ENCODE data around the gene NEK11.

Gene NEK11

GRCh38 chr3:131125684-131126083 lies 99.0 kb downstream of the NEK11 start:
- no peak for DNase-seq

DNA sequence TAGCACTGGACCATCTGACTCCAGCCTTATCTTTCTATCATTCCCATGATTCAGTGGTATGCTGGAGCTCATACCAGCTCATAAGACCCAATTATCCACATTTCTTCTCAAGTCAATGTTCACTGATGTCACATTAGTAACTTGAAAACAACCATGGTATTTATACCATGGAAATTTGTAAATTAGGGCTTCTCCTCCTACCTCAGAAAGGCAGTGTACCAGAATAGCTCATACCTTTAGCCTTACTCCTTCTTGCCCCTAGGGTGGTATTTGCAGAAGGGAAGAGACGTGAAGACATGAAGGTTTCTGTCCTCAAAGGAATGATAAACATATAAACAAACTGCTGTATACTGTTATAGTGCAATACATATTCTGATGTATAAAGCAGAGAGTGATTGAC lies 114.2 kb downstream of the NEK11 start:
- DNase-seq: no peak

DNA sequence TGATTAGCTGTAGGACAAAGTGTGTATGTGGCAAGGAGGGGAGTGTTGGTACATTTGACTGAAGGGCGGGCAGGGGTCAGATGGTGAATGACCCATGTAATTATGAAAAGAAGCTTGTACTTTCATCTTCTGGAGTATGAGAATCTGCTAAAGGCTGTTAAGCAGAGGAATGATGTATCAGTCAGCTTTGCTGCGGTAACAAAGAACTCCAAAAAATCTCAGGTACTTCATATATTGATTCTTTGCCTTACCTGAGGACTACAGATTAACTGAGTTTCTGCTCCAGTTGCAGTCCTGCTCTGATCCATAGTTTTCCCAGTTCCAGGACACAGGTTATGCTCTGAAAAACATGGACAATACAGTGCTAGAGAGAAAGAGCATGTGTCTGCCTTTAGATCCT lies 115.1 kb downstream of the NEK11 start:
- no peak for DNase-seq

GRCh38 chr3:131142580-131142979 lies 115.9 kb downstream of the NEK11 start:
- DNase-seq: peak in 1 of 56 donors; percentile 2

GRCh38 chr3:131143802-131144201 lies 117.1 kb downstream of the NEK11 start:
- DNase-seq: no peak

DNA sequence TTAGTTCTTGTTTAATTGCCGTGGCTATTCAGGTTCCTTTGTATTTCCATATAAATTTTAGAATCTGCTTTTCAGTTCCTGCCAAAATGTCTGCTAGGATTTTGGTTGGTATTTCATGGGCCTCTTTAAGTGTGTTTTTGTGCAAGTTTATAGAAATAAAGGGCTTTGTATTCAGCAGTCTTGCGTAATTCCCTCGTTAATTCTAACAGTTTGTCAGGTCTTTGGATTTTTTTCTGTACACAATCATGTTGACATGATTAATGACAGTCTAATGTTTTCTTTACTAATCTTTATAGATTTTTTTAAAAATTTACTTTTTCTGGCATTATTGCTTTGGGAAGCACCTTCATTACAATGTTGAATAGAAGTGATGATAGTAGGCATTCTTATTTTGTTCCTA lies 120.9 kb downstream of the NEK11 start:
- no peak for DNase-seq

DNA sequence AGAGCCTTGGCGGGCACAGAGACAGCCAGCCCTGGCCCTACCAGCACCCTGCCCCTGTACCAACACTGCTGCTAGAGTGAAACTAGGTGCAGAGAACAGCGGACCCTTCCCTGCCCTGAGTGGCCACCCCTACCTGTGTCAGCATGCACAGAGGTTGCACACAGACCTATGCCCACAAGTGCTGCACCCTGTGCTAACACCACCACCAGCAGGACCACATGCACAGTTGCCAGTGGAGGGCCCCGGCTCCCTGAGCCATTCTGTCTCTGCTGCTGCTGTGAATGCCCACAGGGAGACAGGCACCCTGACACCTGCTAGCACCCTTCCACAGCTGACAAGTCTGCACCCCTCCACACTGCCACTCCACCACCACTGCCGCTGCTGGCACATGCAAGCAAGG lies 131.8 kb downstream of the NEK11 start:
- DNase-seq: no peak

- no peak for DNase-seq
Observed at GRCh38 chr3:131162516-131162915, 135.8 kb downstream of the NEK11 start.

- DNase-seq: peak in 3 of 56 donors; percentile 1 to 6 (median 1)
Observed at GRCh38 chr3:131167867-131168266, 141.2 kb downstream of the NEK11 start.

- DNase-seq: no peak
Observed at GRCh38 chr3:131169331-131169730, 142.7 kb downstream of the NEK11 start.

DNA sequence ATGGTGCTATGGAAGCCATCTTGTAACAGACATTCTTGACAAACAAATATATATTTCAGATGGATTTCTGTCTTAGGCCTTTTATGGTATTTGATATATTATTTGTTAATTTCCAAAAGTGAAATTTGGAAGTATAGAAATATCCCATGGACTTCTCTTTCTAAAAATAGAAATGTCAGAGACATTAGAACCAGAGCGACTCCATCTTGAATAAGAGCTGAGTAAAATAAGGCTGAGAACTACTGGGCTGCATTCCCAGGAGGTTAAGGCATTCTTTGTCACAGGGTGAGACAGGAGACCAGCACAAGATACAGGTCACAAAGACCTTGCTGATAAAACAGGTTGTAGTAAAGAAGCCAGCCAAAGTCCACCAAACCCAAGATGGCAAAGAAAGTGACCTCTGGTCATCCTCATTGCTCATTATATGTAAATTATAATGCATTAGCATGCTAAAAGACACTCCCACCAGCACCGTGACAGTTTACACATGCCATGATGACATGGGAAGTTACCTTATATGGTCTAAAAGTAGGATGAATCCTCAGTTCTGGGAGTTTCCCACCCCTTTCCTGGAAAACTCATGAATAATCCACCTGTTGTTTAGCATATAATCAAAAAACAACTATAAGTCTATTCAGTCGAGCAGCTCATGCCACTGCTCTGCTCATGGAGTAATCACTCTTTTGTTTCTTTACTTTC lies 146.0 kb downstream of the NEK11 start:
- no peak for DNase-seq

DNA sequence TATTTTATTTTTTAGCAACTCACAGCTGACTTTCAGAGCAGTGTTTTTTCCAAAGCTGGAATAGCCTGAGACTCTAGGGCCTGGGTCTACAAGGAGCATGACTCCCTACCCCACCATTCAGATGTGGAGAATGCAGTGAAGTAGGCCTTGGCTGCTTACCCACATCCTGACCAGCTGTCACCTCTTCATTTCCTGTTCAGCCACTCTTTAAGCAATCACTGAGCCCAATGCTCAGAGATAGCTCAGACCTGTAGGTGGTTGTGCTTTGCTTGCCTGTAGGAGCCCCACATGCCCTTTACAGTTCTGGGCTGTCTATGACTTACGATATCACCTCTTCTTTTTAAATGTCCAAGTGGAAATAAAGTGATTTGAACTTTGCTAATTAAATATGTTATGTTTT lies 148.1 kb downstream of the NEK11 start:
- DNase-seq: no peak

DNA sequence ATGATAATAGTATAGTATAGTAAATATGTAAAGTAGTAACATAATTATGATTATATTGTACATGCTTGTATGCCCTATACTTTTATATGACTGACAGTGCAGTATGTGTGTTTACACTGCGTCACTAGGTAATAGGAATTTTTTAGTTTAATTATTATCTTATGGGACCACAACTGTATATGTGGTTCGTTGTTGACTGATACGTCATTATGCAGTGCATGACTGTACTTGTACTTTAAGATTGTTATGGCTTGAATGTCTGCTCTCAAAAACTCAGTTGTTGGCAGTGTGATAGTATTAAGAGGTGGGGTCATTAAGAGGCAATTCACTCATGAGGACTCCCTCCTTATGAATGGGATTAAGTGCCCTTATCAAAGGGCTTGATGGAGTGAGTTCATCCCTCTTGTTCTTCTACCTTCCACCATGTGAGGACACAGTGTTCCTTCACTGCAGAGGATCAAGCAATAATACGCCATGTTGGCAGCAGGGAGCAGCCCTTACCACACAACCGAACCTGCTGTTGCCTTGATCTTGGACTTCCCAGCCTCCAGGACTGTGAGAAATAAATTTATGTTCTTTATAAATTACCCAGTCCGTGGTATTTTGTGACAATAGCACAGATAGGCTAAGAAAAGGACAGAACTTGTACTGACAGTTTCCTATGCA lies 152.2 kb downstream of the NEK11 start:
- DNase-seq: no peak

- no peak for DNase-seq
Observed at GRCh38 chr3:131192701-131193100, 166.0 kb downstream of the NEK11 start.

DNA sequence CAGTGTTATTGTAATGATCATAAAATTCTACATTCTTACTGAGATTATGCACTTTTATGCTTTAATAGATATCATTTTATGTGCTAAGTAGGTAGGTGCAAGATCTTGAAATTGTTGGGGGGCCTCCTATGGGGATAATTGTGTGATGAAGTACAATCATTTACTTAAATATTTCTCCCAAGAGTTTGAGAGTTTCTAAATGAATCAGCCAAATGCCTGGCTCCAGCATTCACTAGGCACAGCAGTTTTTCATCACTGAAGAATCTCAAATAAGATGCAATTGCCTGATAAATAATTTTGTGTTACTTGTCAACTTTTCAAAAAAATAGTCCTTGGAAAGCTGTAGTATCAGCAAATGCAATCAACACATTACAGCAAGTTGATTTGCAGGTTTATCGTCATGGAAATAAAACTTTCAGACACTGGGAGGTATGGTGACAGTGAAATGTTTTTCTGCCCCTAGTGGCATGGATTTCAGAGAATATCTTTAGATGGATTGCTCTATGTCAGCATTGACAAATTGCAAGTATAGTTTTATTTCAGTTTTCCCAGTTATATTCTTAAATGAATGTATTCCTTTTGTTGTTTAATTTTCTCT lies 167.1 kb downstream of the NEK11 start:
- no peak for DNase-seq

GRCh38 chr3:131194816-131195215 lies 168.1 kb downstream of the NEK11 start:
- DNase-seq: no peak

DNA sequence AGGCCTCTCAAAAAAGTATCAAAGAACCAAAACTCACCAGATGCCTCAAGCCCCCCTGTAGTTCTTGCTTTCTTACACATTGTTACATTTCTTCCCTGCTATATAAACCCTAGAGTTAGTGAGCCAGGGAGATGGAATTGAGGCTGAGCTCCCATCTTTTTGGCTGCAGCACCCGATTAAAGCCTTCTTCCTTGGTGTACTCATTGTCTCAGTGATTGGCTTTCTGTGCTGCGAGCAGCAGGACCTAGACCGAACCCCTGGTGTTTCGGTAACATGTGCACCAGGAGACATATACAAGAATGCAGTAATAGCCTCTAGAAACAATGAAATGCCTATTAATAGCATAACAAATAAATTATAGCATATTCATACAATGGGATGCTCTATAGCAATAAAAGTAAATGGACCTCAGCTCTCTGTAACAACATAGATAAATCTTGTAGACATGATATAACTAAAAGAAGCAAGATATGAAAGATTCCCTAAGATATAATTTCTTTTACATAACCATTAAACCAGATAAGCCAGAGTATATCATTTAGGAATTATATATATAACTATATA lies 174.0 kb downstream of the NEK11 start:
- no peak for DNase-seq

DNA sequence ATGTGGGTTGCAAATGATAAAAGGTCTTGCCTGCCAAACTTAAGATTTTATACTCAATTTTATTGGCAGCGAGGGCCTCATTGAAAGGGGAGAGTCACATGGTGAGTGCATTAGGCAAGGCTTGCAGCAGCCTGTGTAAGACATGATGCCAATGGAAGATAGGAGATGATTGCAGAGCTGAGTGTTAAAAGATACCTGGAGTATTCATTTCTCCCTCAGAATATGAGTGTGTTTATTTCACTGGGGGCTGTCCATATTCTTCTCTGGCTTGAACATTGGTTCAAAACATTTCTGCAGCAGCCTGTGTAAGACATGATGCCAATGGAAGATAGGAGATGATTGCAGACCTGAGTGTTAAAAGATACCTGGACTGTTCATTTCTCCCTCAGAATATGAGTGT lies 189.7 kb downstream of the NEK11 start:
- no peak for DNase-seq

DNA sequence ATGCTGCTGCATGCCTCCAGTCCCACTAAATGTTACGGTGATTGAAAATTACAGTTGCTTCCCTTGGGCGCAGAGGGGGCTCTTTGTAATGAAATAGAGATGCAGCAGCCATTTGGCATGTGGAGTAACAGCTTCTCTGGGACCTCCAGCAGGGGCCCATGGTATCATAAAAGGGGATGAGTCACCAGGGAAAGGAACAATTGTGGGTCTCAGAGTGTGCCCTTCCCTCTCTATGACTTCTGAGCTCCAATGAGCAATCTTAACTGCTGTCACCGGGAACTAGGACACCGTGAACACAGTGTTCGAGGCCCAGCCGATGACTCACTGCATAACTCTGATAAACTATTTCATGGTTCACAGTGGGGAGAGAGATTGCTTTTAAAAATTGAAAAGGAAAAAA lies 190.1 kb downstream of the NEK11 start:
- no peak for DNase-seq

DNA sequence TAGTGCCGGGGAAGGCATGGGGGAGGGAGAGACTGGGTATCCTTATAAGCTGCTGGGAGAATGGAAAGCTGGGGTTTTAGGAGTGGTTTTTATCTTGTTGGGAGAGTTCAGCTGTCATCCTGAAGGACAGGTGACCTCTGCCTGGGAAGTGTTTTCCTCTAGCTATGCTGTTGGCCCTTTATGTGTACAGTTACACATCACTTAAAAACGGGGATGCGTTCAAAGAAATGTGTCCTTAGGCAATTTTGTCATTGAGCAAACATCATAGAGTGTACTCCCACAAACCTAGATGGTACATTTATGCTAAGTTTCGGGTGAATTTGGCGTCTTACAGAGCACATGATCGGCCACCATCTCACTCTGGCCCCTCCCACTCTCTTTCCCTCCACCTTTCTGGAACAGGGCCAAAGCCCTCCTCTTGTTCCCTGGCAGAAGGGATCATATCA lies 190.6 kb downstream of the NEK11 start:
- DNase-seq: no peak

- no peak for DNase-seq
Observed at GRCh38 chr3:131218196-131218595, 191.5 kb downstream of the NEK11 start.

- no peak for DNase-seq
Observed at GRCh38 chr3:131221731-131222130, 195.1 kb downstream of the NEK11 start.

GRCh38 chr3:131222599-131222998 lies 195.9 kb downstream of the NEK11 start:
- DNase-seq: no peak
